GM12875 (cell line): ENCODE measurements around the gene RALGPS2.
"Not testable (repeated sequence)": the region's sequence is repeated elsewhere in the genome, so short reads cannot be mapped to it uniquely, and the experiment has no call there.

Experiments used
- H3K4me3 ChIP-seq: one replicate; pipeline ENCODE4 v1.5.1; 2011; ENCODE audit warnings: low read depth, low read length, control low read depth
- CTCF ChIP-seq: IDR thresholded peaks from 2 replicates; pipeline ENCODE4 v1.5.1; 2011; ENCODE audit warnings: low read depth, mild to moderate bottlenecking, control low read depth, inconsistent platforms, low read length, moderate library complexity, borderline replicate concordance; ENCODE audit not compliant: insufficient read depth

Gene RALGPS2

GRCh38 chr1:178946416-178946815 lies 221.4 kb downstream of the RALGPS2 start:
- no peak overlapping the region for H3K4me3 ChIP-seq
- TF ChIP-seq CTCF = no peak

DNA sequence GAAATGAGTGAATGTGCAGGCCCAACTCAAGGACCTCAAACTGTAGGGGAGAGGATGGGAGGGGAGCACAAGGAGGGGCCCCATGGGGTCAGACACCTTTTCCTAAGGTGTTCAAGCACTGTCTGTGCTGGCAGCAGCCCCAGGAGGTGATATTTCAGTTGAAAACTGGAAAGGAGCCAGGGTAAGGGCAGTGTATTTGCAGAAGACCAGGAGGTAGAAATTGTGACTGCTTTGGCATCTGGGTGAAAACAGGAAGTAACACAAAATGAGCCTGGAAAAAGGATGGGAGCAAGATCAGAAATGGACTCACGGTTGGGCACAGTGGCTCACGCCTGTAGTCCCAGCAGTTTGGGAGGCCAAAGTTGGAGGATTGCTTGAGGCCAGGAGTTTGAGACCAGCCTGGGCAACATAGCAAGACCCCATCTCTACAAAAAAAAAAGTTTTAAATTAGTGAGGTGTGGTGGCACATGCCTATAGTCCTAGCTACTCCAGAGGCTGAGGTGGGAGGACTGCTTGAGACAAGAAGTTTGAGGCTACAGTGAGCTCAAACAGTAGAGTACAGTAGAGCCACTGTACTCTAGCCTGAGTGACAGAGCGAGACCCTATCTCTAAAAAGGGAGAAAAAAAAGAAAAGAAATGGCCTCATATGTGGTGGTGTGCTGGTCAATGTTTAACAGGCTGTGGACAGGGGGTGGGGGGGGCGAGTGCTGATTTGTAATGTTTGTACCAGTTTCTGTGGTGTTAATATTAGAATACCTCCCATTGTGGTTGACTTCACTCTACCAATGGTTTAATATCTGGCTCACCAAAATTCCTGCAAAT lies 222.0 kb downstream of the RALGPS2 start:
- no peak overlapping the region for H3K4me3 ChIP-seq
- TF ChIP-seq CTCF = no peak

- no peak for TF ChIP-seq CTCF
These were observed 222.6 kb downstream of the RALGPS2 start for GRCh38 chr1:178947677-178947981.

GRCh38 chr1:178948676-178949075 lies 223.6 kb downstream of the RALGPS2 start:
- H3K4me3 ChIP-seq = no peak overlapping the region
- TF ChIP-seq CTCF = no peak

More at GRCh38 chr1:178947677-178947981, 222.6 kb downstream of the RALGPS2 start:
- no peak overlapping the region for H3K4me3 ChIP-seq

DNA sequence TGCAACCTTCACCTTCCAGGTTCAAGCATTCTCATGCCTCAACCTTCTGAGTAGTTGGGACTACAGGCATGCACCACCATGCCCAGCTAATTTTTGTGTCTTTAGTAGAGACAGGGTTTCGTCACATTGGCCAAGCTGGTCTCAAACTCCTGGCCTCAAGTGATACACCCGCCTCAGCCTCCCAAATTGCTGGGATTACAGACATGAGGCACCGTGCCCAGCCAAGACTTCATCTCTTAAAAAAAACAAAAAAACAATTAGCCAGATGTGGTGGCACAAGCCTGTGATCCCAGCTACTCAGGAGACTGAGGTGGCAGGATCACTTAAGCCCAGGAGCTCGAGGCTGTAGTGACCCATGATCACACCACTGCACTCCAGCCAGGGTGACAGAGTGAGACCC lies 224.8 kb downstream of the RALGPS2 start:
- H3K4me3 ChIP-seq = not testable (repeated sequence)

- no peak for TF ChIP-seq CTCF
- no peak overlapping the region for H3K4me3 ChIP-seq
These were observed 226.6 kb downstream of the RALGPS2 start for GRCh38 chr1:178951600-178951999.

DNA sequence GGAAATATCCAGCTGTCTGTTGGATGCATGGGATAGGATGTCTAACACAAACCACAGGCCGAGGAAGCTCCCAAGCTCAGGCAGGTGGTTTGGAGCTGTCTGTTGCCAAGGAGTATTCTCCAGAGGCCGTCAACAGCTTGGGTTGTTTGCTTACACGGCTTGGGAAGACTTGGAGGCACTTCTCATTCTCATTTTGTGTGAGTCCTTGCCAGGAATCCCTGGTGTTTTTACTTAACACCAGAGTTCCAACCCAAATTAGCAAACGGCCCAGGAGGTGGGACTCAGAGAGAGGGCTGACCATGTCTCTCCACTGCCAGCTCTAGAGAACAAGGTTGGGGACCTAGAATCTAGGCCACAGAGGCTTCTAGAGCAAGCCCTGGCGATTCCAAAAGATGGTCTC lies 228.0 kb downstream of the RALGPS2 start:
- no peak overlapping the region for H3K4me3 ChIP-seq
- no peak for TF ChIP-seq CTCF
